DOHH2 (cell line): ENCODE results near the gene SREBF1.

ENCODE experiments used
- H3F3A ChIP-seq: fragments of 200-600 bp; sonication (generic), shearing (Covaris generic); 2 replicates; pipeline ENCODE4 v1.6.0; 2016; ENCODE audit warnings: antibody characterized with exemption, mild to moderate bottlenecking; ENCODE audit not compliant: control insufficient read depth, insufficient read depth
- H3K27ac ChIP-seq: fragments of 200-600 bp; sonication (generic); 2 replicates; pipeline ENCODE4 v1.5.1; 2014; ENCODE audit warnings: low read depth, mild to moderate bottlenecking, low read length, moderate library complexity
- H3K27me3 ChIP-seq: fragments of 200-600 bp; sonication (generic); 2 replicates; pipeline ENCODE4 v1.6.1; 2014; ENCODE audit warnings: mild to moderate bottlenecking, low read length, mixed read lengths; ENCODE audit not compliant: control insufficient read depth
- H3K36me3 ChIP-seq: fragments of 200-600 bp; sonication (generic); 2 replicates; pipeline ENCODE4 v1.6.1; 2014; ENCODE audit warnings: mild to moderate bottlenecking, low read length, moderate library complexity, mixed read lengths; ENCODE audit not compliant: control insufficient read depth
- H3K4me1 ChIP-seq: fragments of 200-600 bp; sonication (generic); 2 replicates; pipeline ENCODE4 v1.6.1; 2014; ENCODE audit warnings: mild to moderate bottlenecking, low read length, mixed read lengths; ENCODE audit not compliant: control insufficient read depth
- H3K4me2 ChIP-seq: fragments of 200-600 bp; sonication (generic); 2 replicates; pipeline ENCODE4 v1.6.0; 2014; ENCODE audit warnings: mild to moderate bottlenecking, low read length, moderate library complexity
- H3K4me3 ChIP-seq: fragments of 200-600 bp; sonication (generic); 2 replicates; pipeline ENCODE4 v1.5.1; 2014; ENCODE audit warnings: mild to moderate bottlenecking, low read length, mixed read lengths
- H3K79me2 ChIP-seq: fragments of 200-600 bp; sonication (generic); 2 replicates; pipeline ENCODE4 v1.6.1; 2014; ENCODE audit warnings: mild to moderate bottlenecking, low read length, mixed read lengths; ENCODE audit not compliant: control insufficient read depth
- H3K9me2 ChIP-seq: fragments of 200-600 bp; sonication (generic); replicated peaks from 2 replicates; pipeline ENCODE4 v1.6.1; 2014; ENCODE audit warnings: mild to moderate bottlenecking, low read length, mixed read lengths; ENCODE audit not compliant: control insufficient read depth
- H3K9me3 ChIP-seq: fragments of 200-600 bp; sonication (generic); 2 replicates; pipeline ENCODE4 v1.6.1; 2014; ENCODE audit warnings: antibody characterized with exemption, low read length, mixed read lengths; ENCODE audit not compliant: control insufficient read depth, insufficient read depth
- H4K20me1 ChIP-seq: fragments of 200-600 bp; sonication (generic); 2 replicates; pipeline ENCODE4 v1.6.0; 2014; ENCODE audit warnings: low read depth, mild to moderate bottlenecking, antibody characterized with exemption, low read length, moderate library complexity; ENCODE audit not compliant: control insufficient read depth, insufficient read depth
- CTCF ChIP-seq: fragments of 200-600 bp; sonication (generic); IDR thresholded peaks from one replicate; pipeline ENCODE4 v1.5.1; 2014; ENCODE audit warnings: antibody characterized with exemption, mild to moderate bottlenecking, low read depth, low read length; ENCODE audit not compliant: poor library complexity, severe bottlenecking
- EZH2phosphoT487 ChIP-seq: fragments of 200-600 bp; sonication (generic); IDR thresholded peaks from 2 replicates; pipeline ENCODE4 v1.6.1; 2017; ENCODE audit warnings: borderline replicate concordance, mild to moderate bottlenecking, antibody characterized with exemption, low read length, moderate library complexity, mixed read lengths

SREBF1 gene

GRCh38 chr17:17771498-17772201 is 65.1 kb downstream of the SREBF1 start:
- Histone ChIP-seq H3K4me2 (no peak overlapping the region), H3F3A (no peaks in the 10 kb centered on the region), H3K9me2 (no peaks in the 10 kb centered on the region), H3K4me1 (peaks cover 20% of the 10 kb centered on the region), H4K20me1 (no peaks in the 10 kb centered on the region), H3K36me3 (no peaks in the 10 kb centered on the region; the same call in 1 of the 2 replicates), H3K27ac (no peak overlapping the region), H3K79me2 (peaks cover 46% of the 10 kb centered on the region), H3K27me3 (no peaks in the 10 kb centered on the region), H3K9me3 (no peaks in the 10 kb centered on the region), H3K4me3 (no peak overlapping the region)
- TF ChIP-seq EZH2phosphoT487 (no peak), CTCF (no peak)

- peaks cover 5% of the 10 kb centered on the region for H3F3A ChIP-seq
- no peak overlapping the region for H3K4me2 ChIP-seq
- H4K20me1 ChIP-seq, result no peaks in the 10 kb centered on the region
- no peaks in the 10 kb centered on the region for H3K27me3 ChIP-seq
- H3K27ac ChIP-seq, result no peak overlapping the region
- H3K9me3 ChIP-seq, result no peaks in the 10 kb centered on the region
- H3K4me3 ChIP-seq, result no peak overlapping the region
- H3K36me3 ChIP-seq, result peaks cover 4% of the 10 kb centered on the region
- H3K9me2 ChIP-seq, result no peaks in the 10 kb centered on the region
- peaks cover 25% of the 10 kb centered on the region for H3K4me1 ChIP-seq
- TF ChIP-seq CTCF (no peak), EZH2phosphoT487 (no peak)
- peaks cover 48% of the 10 kb centered on the region for H3K79me2 ChIP-seq
These were observed 66.1 kb downstream of the SREBF1 start for GRCh38 chr17:17770632-17771044.

- TF ChIP-seq EZH2phosphoT487, result no peak
- TF ChIP-seq CTCF, result no peak
- Histone ChIP-seq H3K9me2 (no peaks in the 10 kb centered on the region), H3K27me3 (no peaks in the 10 kb centered on the region), H3K4me1 (peaks cover 31% of the 10 kb centered on the region), H3K36me3 (peaks cover 10% of the 10 kb centered on the region), H3K27ac (no peak overlapping the region), H3K9me3 (no peaks in the 10 kb centered on the region), H4K20me1 (no peaks in the 10 kb centered on the region), H3K79me2 (peaks cover 54% of the 10 kb centered on the region), H3K4me2 (no peak overlapping the region), H3F3A (peaks cover 6% of the 10 kb centered on the region), H3K4me3 (no peak overlapping the region)
These were observed 66.7 kb downstream of the SREBF1 start for GRCh38 chr17:17769869-17770631.
